Measurements from ENCODE around the gene OTOG.

- TF ChIP-seq EZH2 (IDR thresholded peaks at IDR 0.05; ENCODE audit: low read length, unreplicated experiment) (no peak), CTCF (conservative IDR thresholded peaks at IDR 0.05; ENCODE audit: low read depth, low read length) (no peak), EZH2phosphoT487 (IDR thresholded peaks at IDR 0.05; ENCODE audit: borderline replicate concordance, low read length) (no peak)
Measured at GRCh38 chr11:17630936-17631335, 83.9 kb downstream of the OTOG start.
